NT2/D1 (cell line): Measurements from ENCODE around the gene COG7.

Source experiments
- DNase-seq: peaks from one replicate; pipeline ENCODE4 v3.0.0-alpha.2; 2011; ENCODE audit warnings: low read depth, low spot score
- H3K27me3 ChIP-seq: 2 replicates; pipeline ENCODE4 v1.6.0; 2011; ENCODE audit warnings: mild to moderate bottlenecking; ENCODE audit not compliant: insufficient read length, insufficient read depth
- H3K36me3 ChIP-seq: 2 replicates; pipeline ENCODE4 v1.6.1; 2011; ENCODE audit warnings: mild to moderate bottlenecking, low read length, mixed read lengths; ENCODE audit not compliant: insufficient read depth, insufficient read length
- H3K4me1 ChIP-seq: 2 replicates; pipeline ENCODE4 v1.5.1; 2011; ENCODE audit not compliant: insufficient read depth, insufficient read length
- H3K4me3 ChIP-seq: 2 replicates; pipeline ENCODE4 v1.5.1; 2011; ENCODE audit warnings: low read depth; ENCODE audit not compliant: insufficient read length
- H3K9ac ChIP-seq: 2 replicates; pipeline ENCODE4 v1.6.0; 2011; ENCODE audit warnings: low read depth; ENCODE audit not compliant: insufficient read length
- H3K9me3 ChIP-seq: 2 replicates; pipeline ENCODE4 v1.5.1; 2011; ENCODE audit warnings: mild to moderate bottlenecking, low read length; ENCODE audit not compliant: insufficient read depth
- SUZ12 ChIP-seq: IDR thresholded peaks from 2 replicates; pipeline ENCODE4 v1.6.1; 2011; ENCODE audit not compliant: insufficient read length, insufficient read depth; ENCODE audit errors: extremely low read depth
- YY1 ChIP-seq: IDR thresholded peaks from 2 replicates; pipeline ENCODE4 v1.6.1; 2011; ENCODE audit not compliant: insufficient read length, insufficient read depth
- ZNF274 ChIP-seq: IDR thresholded peaks from 2 replicates; pipeline ENCODE4 v1.6.1; 2011; ENCODE audit warnings: mild to moderate bottlenecking, low read depth, low read length

The COG7 gene

GRCh38 chr16:23436951-23437350, 16.0 kb downstream of the COG7 start:
- DNase-seq, result no peak
- H3K4me1 ChIP-seq, result no peaks in the 10 kb centered on the region
- H3K36me3 ChIP-seq, result peaks cover 47% of the 10 kb centered on the region
- H3K9ac ChIP-seq, result no peak overlapping the region
- no peaks in the 10 kb centered on the region for H3K27me3 ChIP-seq
- H3K4me3 ChIP-seq, result no peak overlapping the region
- no peaks in the 10 kb centered on the region for H3K9me3 ChIP-seq
- TF ChIP-seq SUZ12, result no peak

- H3K36me3 ChIP-seq, result peaks cover 39% of the 10 kb centered on the region
- DNase-seq, result peak; percentile 60
- no peak overlapping the region for H3K9ac ChIP-seq
Observed at GRCh38 chr16:23435500-23435899, 17.5 kb downstream of the COG7 start.

GRCh38 chr16:23434380-23434779, 18.6 kb downstream of the COG7 start:
- Histone ChIP-seq H3K36me3 (peaks cover 39% of the 10 kb centered on the region), H3K27me3 (no peaks in the 10 kb centered on the region), H3K9ac (no peak overlapping the region), H3K9me3 (no peaks in the 10 kb centered on the region), H3K4me1 (no peaks in the 10 kb centered on the region), H3K4me3 (no peak overlapping the region)
- TF ChIP-seq YY1 (no peak), ZNF274 (no peak), SUZ12 (no peak)
- peak; percentile 63 for DNase-seq

More at GRCh38 chr16:23435500-23435899, 17.5 kb downstream of the COG7 start:
- Histone ChIP-seq H3K4me1 (no peaks in the 10 kb centered on the region), H3K4me3 (no peak overlapping the region), H3K9me3 (no peaks in the 10 kb centered on the region), H3K27me3 (no peaks in the 10 kb centered on the region)
- no peak for TF ChIP-seq SUZ12
- no peak for TF ChIP-seq ZNF274
- no peak for TF ChIP-seq YY1

- Histone ChIP-seq H3K27me3 (no peaks in the 10 kb centered on the region), H3K9me3 (no peaks in the 10 kb centered on the region), H3K4me1 (no peaks in the 10 kb centered on the region), H3K36me3 (peaks cover 35% of the 10 kb centered on the region), H3K9ac (no peak overlapping the region), H3K4me3 (no peak overlapping the region)
- no peak for TF ChIP-seq YY1
- no peak for TF ChIP-seq ZNF274
- no peak for TF ChIP-seq SUZ12
- no peak for DNase-seq
Observed at GRCh38 chr16:23433261-23433920, 19.6 kb downstream of the COG7 start.

GRCh38 chr16:23432176-23433128, 20.5 kb downstream of the COG7 start:
- peak; percentile 47 for DNase-seq
- Histone ChIP-seq H3K27me3 (no peaks in the 10 kb centered on the region), H3K4me1 (no peaks in the 10 kb centered on the region), H3K36me3 (peaks cover 31% of the 10 kb centered on the region), H3K4me3 (no peak overlapping the region), H3K9me3 (no peaks in the 10 kb centered on the region), H3K9ac (no peak overlapping the region)
- TF ChIP-seq YY1 (no peak), ZNF274 (no peak), SUZ12 (no peak)

- Histone ChIP-seq H3K4me1 (peaks cover 7% of the 10 kb centered on the region), H3K9ac (no peak overlapping the region), H3K4me3 (no peak overlapping the region), H3K9me3 (no peaks in the 10 kb centered on the region), H3K36me3 (peaks cover 30% of the 10 kb centered on the region), H3K27me3 (no peaks in the 10 kb centered on the region)
- TF ChIP-seq YY1 (no peak), SUZ12 (no peak), ZNF274 (no peak)
- no peak for DNase-seq
Observed at GRCh38 chr16:23428351-23428750, 24.6 kb downstream of the COG7 start.

GRCh38 chr16:23424292-23424958, 28.6 kb downstream of the COG7 start:
- Histone ChIP-seq H3K9me3 (no peaks in the 10 kb centered on the region), H3K4me1 (peaks cover 11% of the 10 kb centered on the region), H3K27me3 (no peaks in the 10 kb centered on the region), H3K4me3 (no peak overlapping the region), H3K9ac (peak overlapping the region; percentile 10), H3K36me3 (peaks cover 11% of the 10 kb centered on the region)
- TF ChIP-seq ZNF274, result no peak
- TF ChIP-seq SUZ12, result no peak
- no peak for TF ChIP-seq YY1
- DNase-seq, result no peak
